Measurements from ENCODE around the gene RBM10. TPM values are rescaled to one million over a fixed set of nuclear protein-coding genes. Genes with fewer than 3 reads are reported as not detected.

RBM10 gene
- total and polyA plus RNA-seq, 9 donors: 12.0 to 53.0 (median 36.7) TPM

DNA sequence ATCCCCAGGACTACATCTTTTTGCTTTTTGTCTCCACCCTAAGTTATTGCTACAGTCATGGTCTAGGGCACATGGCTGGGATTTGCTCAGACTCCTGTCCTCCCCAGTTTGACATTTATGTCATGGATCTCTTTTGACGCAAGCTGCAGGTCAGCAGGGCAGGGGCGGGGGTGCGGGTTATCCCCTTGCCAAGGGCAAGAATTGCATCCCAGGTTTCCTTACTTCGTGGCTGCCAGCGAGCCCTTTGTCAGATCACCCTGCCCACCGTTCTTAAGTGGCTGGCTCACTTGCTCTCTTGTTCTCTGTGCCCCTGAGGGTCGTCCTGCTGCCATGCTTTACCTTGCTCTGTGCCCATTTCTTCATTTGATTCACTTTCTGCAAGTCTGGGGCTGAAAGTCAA is 27.5 kb downstream of the RBM10 start:
- no peak overlapping the region for H3K27ac ChIP-seq
- no peak for TF ChIP-seq EP300 (IDR thresholded peaks at IDR 0.05)
- TF ChIP-seq POLR2A (IDR thresholded peaks at IDR 0.05): no peak
- TF ChIP-seq, protein P1, sequence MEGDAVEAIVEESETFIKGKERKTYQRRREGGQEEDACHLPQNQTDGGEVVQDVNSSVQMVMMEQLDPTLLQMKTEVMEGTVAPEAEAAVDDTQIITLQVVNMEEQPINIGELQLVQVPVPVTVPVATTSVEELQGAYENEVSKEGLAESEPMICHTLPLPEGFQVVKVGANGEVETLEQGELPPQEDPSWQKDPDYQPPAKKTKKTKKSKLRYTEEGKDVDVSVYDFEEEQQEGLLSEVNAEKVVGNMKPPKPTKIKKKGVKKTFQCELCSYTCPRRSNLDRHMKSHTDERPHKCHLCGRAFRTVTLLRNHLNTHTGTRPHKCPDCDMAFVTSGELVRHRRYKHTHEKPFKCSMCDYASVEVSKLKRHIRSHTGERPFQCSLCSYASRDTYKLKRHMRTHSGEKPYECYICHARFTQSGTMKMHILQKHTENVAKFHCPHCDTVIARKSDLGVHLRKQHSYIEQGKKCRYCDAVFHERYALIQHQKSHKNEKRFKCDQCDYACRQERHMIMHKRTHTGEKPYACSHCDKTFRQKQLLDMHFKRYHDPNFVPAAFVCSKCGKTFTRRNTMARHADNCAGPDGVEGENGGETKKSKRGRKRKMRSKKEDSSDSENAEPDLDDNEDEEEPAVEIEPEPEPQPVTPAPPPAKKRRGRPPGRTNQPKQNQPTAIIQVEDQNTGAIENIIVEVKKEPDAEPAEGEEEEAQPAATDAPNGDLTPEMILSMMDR (IDR thresholded peaks at IDR 0.05): no peak
- H3K9me3 ChIP-seq: no peaks in the 10 kb centered on the region
- intact Hi-C loops (cut with DNase I): no loop called here
- WGBS, 3 donors: 66 to 79% (median 72%) methylated on average over 7 of the region's 7 CpGs
- H3K36me3 ChIP-seq: no peaks in the 10 kb centered on the region
- H3K4me3 ChIP-seq: no peak overlapping the region
- H3K4me1 ChIP-seq (ENCODE audit: insufficient read depth): no peaks in the 10 kb centered on the region
- no peaks in the 10 kb centered on the region for H3K27me3 ChIP-seq
- DNase-seq: no peak

DNA sequence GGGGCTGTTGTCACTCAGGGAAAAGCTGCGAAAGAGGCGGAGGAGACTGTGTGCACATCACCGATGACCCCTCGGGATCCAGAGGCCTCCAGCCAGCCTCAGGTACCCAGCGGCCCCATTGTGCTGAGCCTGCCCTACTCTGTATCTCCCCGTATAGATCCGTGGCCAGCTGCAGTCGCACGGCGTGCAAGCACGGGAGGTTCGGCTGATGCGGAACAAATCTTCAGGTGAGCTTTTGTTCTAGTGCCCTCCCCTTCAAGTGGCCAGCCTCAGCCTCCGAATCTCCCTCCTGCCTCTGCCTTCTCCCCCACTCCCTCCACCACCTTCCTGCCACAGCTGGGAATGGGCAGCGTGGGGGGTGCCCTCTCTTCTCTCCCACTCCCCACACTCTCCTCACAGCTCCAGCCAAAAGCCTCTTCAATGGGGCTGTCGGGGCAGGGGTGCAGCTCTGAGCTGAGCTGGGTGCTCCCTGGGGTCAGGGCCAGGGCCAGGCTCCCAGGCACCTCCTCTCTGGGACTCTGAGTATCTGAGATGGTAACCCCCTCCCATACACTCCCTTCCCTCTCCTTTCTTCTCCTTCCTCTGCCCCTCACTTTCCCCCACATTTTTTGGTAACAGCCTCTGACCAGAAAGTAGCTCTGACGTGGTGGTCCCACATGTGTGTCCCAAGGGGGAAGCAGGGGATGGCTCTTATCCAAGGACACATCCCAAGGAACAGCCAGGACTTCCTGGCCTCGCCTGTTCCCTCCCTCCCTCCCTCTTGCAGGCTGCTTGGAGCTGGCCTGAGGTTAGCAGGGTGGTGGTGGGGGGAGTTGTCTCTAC is 28.2 kb downstream of the RBM10 start:
- DNase-seq: peak in 1 of 5 donors; percentile 58
- H3K27me3 ChIP-seq: no peaks in the 10 kb centered on the region
- H3K9me3 ChIP-seq: no peaks in the 10 kb centered on the region
- no peaks in the 10 kb centered on the region for H3K4me1 ChIP-seq (ENCODE audit: insufficient read depth)
- TF ChIP-seq, protein P1 (IDR thresholded peaks at IDR 0.05): no peak
- TF ChIP-seq EP300 (IDR thresholded peaks at IDR 0.05): no peak
- H3K36me3 ChIP-seq: no peaks in the 10 kb centered on the region
- H3K4me3 ChIP-seq: no peak overlapping the region
- H3K27ac ChIP-seq: no peak overlapping the region
- intact Hi-C loops (cut with DNase I): no loop called here
- 60 to 69% (median 60%) methylated on average over 16 to 18 of the region's 18 CpGs for WGBS, 3 donors

DNA sequence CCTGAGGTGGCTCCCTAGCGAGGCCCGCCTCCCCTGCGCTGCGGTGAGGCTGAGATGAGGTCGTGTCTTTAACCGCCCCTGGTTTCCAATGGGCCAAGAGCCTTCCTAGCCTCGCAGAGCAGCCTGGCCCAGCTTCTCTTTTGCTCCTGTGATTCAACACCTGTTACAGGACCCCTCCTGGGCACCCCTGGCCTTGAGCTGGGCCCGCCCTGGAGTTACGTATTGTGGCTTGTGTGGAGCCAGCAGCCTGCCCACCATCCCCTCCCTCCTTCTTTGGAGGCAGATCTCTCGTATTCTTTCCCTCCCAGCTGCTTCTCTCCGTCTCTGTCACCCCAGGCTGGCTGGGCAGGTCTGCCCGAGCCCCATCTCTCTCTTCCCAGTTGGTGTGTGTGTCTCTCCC is 29.4 kb downstream of the RBM10 start:
- TF ChIP-seq EP300 (IDR thresholded peaks at IDR 0.05) (no peak), POLR2A (IDR thresholded peaks at IDR 0.05) (no peak)
- TF ChIP-seq, protein P1 (IDR thresholded peaks at IDR 0.05): no peak
- intact Hi-C loops (cut with DNase I): no loop called here
- H3K9me3 ChIP-seq: no peaks in the 10 kb centered on the region
- no peaks in the 10 kb centered on the region for H3K4me1 ChIP-seq (ENCODE audit: insufficient read depth)
- no peaks in the 10 kb centered on the region for H3K27me3 ChIP-seq
- no peaks in the 10 kb centered on the region for H3K36me3 ChIP-seq
- WGBS, 3 donors: 74 to 82% (median 81%) methylated on average over 12 of the region's 12 CpGs
- H3K4me3 ChIP-seq: no peak overlapping the region
- peak in 1 of 5 donors; percentile 22 for DNase-seq
- H3K27ac ChIP-seq: no peak overlapping the region

DNA sequence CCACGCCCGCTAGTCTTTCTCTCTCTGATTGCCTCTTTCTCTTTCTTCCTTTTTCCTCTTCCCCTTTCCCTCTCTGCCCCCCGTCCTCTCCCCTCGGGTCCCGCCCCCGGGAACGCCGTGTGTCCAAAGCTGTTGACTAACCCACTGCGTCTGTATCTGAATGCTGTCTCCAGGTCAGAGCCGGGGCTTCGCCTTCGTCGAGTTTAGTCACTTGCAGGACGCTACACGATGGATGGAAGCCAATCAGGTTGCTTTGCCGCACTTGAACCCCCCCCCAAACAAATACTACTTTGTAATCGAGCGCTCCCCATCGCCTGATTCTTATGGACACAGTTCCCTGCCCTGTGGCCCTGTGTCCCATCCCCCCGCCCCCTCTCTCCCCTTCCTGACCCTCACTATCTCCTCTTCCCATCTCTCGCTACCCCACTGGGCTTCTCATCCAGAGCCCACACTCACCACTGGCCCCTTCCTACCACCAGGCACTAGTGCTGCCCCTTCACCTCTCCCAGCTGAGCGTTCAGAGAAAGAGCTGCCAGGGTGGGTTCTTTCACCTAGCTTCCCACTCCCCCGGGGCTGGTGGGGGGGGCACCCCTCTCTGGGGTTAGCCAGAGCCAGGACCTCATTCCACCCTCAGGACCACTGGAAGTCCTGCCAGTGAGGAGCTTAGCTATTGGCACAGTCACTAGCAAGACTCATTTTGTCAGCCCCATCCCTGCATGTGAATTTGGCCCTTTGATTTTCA is 30.0 kb downstream of the RBM10 start:
- Histone ChIP-seq H3K9me3 (no peaks in the 10 kb centered on the region), H3K27me3 (no peaks in the 10 kb centered on the region), H3K4me1 (ENCODE audit: insufficient read depth) (no peaks in the 10 kb centered on the region), H3K36me3 (no peaks in the 10 kb centered on the region), H3K27ac (no peak overlapping the region), H3K4me3 (no peak overlapping the region)
- 75 to 81% (median 75%) methylated on average over 23 of the region's 23 CpGs for WGBS, 3 donors
- DNase-seq: peak in 1 of 5 donors; percentile 26
- intact Hi-C loops (cut with DNase I): no loop called here
- TF ChIP-seq EP300 (IDR thresholded peaks at IDR 0.05): no peak
- TF ChIP-seq POLR2A (IDR thresholded peaks at IDR 0.05): no peak
- TF ChIP-seq, protein P1 (IDR thresholded peaks at IDR 0.05): no peak
